Mucosa of stomach (tissue), 1 donor: ENCODE results near the gene CELF2.

Experiments
- H3K27me3 ChIP-seq: one replicate; pipeline ENCODE4 v1.7.0; 2013; ENCODE audit warnings: mild to moderate bottlenecking, low read length; ENCODE audit not compliant: control insufficient read depth, insufficient read depth
- H3K36me3 ChIP-seq: one replicate; pipeline ENCODE4 v1.7.0; 2013; ENCODE audit warnings: low read length; ENCODE audit not compliant: control insufficient read depth, insufficient read depth
- H3K4me1 ChIP-seq: one replicate; pipeline ENCODE4 v1.7.0; 2013; ENCODE audit warnings: mild to moderate bottlenecking, low read length; ENCODE audit not compliant: control insufficient read depth, insufficient read depth
- H3K4me3 ChIP-seq: one replicate; pipeline ENCODE4 v1.7.0; 2013; ENCODE audit warnings: low read length
- H3K9ac ChIP-seq: one replicate; pipeline ENCODE4 v1.7.0; 2013; ENCODE audit warnings: mild to moderate bottlenecking, low read length, moderate library complexity
- H3K9me3 ChIP-seq: one replicate; pipeline ENCODE4 v1.7.0; 2013; ENCODE audit warnings: mild to moderate bottlenecking, low read length, moderate library complexity; ENCODE audit not compliant: control insufficient read depth
- donor health status: Pancreatic carcinoma.

CELF2 gene

DNA sequence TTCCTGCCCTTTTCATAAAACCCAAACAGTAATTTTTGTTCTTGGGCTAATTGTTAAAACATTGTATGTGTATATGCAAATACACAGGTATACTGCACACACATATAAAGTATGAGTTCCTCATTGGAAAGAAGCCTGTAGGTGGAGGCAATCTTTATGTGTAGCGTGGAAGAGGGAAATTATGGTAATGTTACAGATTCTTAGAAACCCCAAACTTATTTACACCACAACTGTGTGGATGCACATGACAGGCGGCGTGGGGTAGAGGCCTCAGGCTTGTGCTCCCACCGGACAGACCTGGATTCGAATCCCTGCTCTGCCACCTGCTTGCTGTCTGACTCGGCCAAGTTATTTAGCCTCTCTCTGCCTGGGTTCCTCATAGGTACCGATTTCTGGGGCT is 223.0 kb downstream of the CELF2 start:
- Histone ChIP-seq H3K9ac (no peak overlapping the region), H3K9me3 (no peaks in the 10 kb centered on the region), H3K4me3 (no peak overlapping the region), H3K4me1 (no peaks in the 10 kb centered on the region), H3K27me3 (no peaks in the 10 kb centered on the region), H3K36me3 (no peaks in the 10 kb centered on the region)

DNA sequence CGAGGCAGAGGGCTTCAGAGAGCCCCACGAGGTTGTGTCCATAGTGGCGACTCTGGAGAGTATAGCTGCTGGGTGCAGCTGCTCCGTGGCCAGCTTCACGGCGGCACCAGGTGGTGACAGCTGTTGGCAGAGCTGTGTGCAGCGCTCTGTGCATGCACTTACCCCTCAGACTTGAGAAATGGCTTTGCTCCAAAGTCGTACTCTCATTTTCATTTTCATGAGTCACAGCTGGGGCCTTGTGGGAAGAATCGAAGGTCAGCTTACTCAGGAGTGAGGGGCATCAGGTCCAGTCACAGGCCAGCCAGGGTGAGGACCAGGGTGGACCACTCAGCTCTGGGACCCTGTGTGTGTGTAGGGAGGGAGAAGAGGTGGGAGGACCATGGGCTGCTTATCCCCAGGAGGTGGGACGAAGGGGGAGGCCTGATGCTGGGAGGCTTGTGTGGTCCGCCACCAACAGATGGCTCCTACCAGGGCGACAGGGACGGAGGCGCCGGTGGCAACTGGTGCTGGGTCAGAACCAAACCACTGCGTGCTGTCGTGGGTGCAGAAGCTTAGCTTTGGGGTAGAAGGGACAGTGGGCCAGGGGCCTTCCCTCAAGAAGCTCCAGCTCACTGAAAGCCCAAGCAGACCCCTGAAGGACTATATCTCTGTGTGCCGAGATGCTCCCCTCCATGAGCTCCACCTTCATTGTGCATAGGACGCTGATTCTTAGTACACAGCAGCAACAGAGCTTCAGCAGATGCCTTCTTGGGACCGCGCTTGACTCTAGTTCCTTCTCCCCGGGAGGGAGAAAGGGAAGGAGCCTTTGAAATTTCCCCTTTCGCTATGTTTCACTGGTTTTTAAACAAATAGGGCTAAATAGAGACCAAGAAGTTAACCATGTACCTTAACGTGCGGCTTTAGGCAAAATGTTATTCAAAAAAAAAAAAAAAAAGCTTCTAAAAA is 225.0 kb downstream of the CELF2 start:
- H3K9me3 ChIP-seq = no peaks in the 10 kb centered on the region
- no peak overlapping the region for H3K4me3 ChIP-seq
- H3K4me1 ChIP-seq = no peaks in the 10 kb centered on the region

DNA sequence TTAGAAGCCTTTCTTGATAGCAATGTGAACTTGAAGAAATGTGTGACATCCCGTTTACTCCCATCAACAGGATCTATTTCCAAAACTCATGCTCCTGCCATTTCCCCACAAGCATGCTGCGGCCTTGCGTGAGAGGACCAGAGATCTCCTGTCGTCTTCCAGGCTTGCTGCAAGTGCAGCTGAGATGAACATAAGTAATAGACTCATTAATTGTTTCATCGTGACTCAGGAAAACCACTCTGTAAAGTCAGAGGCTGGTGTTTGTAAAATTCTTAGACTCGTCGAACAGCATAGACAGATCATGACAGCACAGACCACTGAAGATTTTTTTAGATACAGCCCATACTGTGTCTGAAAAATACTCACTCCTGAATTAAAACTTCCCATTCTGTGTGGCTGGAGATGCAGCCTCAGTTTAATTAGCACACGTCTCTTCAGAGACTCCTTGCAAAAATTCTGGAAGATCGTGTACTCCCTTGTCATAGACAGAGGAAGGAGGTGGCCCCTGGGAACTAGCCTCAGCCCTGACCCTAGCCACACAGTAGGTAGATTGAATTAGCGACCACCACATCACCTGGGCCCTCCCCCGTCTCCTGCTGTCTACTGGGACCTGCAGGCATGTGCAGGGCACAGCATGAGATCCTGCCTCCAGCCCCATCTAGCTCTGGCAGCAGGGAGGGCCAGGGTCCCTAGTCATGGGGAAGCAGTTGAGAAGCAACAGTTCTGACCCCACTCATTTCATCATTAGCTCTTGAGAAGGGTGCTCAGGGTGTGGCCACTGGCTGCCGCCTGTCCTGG is 226.0 kb downstream of the CELF2 start:
- H3K36me3 ChIP-seq = no peaks in the 10 kb centered on the region
- no peak overlapping the region for H3K4me3 ChIP-seq
- H3K4me1 ChIP-seq = no peaks in the 10 kb centered on the region
- H3K27me3 ChIP-seq = no peaks in the 10 kb centered on the region
- no peaks in the 10 kb centered on the region for H3K9me3 ChIP-seq
- no peak overlapping the region for H3K9ac ChIP-seq

More for the DNA sequence above, 225.0 kb downstream of the CELF2 start:
- H3K36me3 ChIP-seq = no peaks in the 10 kb centered on the region
- H3K27me3 ChIP-seq = no peaks in the 10 kb centered on the region
- H3K9ac ChIP-seq = no peak overlapping the region

DNA sequence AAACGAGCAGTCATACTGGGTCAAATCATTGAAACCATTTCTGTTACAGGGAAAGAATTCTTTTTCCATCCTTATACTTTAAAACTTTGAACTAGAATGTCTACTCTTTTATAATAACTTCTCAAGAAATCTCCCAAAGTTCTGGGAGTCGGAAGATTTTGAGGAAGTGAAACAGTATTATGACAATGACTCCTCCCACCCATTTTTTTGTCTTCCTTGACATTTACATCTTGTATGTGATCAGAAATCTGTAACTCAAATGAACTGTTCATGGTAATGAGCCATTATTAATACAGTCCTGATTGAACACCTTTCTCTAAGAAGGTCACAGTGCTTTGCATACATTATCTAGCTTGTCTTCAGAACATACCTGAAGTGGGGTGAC is 227.4 kb downstream of the CELF2 start:
- Histone ChIP-seq H3K27me3 (no peaks in the 10 kb centered on the region), H3K4me1 (no peaks in the 10 kb centered on the region), H3K36me3 (no peaks in the 10 kb centered on the region), H3K9me3 (no peaks in the 10 kb centered on the region), H3K4me3 (no peak overlapping the region), H3K9ac (no peak overlapping the region)

DNA sequence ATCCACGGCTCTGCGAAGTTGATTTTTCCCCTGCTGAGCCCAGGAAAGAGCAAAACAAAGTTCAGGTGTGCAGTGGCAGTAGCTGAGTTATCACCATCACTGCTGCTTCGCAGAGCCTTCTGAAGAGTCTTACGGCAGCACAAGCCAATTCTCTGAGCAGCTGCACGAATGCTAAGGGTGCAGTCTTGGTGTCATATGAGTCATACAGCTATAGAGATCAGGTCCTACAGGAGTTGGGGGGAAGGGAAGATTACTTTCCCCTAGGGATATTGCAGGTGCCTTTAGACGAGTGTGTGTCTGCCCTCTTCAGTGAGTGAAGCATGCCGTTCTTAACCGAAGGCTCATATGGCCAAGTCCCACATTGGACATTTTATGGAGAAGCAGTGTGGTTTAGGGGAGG is 227.8 kb downstream of the CELF2 start:
- Histone ChIP-seq H3K27me3 (no peaks in the 10 kb centered on the region), H3K9me3 (no peaks in the 10 kb centered on the region), H3K36me3 (no peaks in the 10 kb centered on the region), H3K4me1 (no peaks in the 10 kb centered on the region), H3K9ac (no peak overlapping the region), H3K4me3 (no peak overlapping the region)

DNA sequence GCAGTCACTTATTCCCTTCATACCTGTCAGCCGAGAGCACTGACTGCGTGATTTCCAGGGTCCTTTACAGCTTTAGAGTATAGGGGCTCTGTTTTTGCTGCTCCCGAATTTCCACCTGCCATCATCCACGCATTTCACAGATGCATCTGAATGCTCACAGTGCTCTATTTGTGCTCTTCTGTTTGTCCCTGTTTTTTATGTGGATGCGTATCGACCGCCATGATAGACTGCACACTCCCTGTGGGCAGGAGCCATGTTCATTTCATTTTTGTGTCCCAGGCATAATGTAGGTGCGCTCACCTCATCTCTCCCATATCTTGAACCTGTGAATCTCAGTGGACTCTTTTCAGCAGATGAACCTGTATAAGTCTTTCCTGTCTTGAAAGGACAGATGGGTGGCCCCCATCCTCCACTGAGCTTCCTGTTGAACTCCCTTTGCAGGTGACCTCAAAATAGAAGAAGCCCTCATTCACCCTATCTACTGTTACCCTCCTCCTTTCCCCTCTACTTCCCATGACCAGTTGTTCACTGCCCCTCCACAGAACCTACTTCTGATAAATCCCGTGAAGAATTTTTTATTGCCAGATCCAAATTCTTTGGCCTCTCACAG is 228.4 kb downstream of the CELF2 start:
- Histone ChIP-seq H3K4me1 (no peaks in the 10 kb centered on the region), H3K27me3 (no peaks in the 10 kb centered on the region), H3K4me3 (no peak overlapping the region), H3K9ac (no peak overlapping the region), H3K9me3 (no peaks in the 10 kb centered on the region), H3K36me3 (no peaks in the 10 kb centered on the region)

DNA sequence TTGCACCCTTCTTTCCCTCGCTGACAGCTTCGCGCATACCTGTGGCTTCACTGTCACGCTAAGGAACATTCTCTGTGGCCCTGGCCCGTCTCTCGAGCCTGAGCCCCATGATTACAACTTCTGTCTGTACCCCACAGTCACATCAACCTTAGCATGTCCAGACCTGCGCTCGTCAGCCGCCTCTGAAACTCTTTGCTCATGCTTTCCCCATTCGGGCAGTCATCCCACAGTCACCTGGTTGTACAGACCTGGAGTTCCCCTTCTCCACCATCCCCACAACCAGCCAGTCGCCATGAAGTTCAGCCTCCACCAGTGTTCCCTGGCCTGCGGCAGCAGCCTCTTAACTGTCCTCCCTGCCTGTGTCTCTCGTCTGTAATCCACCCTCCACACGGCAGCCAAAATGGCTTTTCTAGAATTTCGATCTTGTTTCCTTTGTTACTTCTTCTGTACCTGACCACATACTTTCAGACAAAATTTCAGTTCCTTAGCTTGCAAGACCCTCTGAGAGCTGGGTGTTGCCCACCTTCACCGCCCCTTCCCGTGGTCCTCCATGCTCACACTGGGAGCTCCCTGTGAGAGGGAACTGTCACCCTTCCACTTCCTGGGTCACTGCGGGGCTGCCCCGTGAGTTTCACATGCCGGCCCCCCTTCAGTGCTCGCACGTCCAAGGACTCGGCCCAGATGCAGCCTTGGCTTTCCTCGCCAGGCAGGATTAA is 229.2 kb downstream of the CELF2 start:
- no peaks in the 10 kb centered on the region for H3K4me1 ChIP-seq
- H3K4me3 ChIP-seq = no peak overlapping the region
- no peaks in the 10 kb centered on the region for H3K36me3 ChIP-seq

DNA sequence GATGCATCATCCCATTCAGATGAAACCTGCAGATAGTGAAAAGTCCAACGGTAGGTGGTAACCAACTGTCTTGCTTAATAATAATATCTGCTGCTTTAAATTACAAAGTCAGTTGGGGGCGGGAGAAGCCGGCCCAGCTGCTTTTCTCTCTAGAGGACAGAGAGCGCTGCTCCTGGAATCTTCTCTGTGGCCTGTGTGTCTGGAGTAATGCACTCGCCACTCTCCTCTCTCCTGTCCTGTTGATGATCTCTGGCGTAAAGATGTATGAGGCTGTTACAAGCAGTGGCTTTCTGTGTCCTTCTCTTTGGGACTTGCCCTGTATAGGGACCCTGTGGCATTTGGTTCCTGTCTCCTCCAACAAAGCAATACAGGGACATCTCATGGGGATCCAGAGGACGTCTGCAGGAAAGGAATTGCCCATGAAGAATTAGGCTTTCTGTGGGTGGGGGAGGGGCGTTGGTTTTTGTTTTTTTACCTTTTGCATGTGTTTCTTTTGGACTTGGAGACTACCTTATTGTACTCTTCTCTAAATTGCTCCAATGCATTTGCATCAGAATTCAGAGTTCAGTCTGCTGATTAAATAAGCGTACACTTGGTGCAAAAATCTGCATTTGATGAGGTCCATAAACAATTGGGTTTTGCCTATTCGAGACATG is 231.6 kb downstream of the CELF2 start:
- Histone ChIP-seq H3K9ac (no peak overlapping the region), H3K27me3 (no peaks in the 10 kb centered on the region), H3K9me3 (no peaks in the 10 kb centered on the region), H3K4me1 (no peaks in the 10 kb centered on the region), H3K4me3 (no peak overlapping the region), H3K36me3 (no peaks in the 10 kb centered on the region)

More for the DNA sequence above, 229.2 kb downstream of the CELF2 start:
- no peaks in the 10 kb centered on the region for H3K9me3 ChIP-seq
- H3K9ac ChIP-seq = no peak overlapping the region
- H3K27me3 ChIP-seq = no peaks in the 10 kb centered on the region

DNA sequence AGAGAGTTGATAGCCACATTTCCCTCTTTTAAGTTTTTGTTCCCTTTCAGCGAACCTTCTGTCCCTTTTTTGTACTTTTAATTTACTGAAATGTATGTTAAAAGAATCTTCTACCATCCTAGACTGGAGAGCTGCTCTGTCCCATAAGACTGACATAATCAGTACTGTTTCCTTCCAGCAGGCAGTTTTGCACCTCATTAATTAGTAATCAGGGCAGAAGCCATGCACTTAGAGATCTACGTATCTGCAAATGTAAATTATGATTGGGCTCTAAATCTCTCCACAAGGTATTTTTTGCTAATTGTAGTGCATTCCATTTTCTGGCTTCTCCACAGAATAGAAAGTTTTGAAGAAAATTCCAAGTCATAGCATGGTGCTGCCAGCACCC is 232.1 kb downstream of the CELF2 start:
- Histone ChIP-seq H3K36me3 (no peaks in the 10 kb centered on the region), H3K9ac (no peak overlapping the region), H3K4me3 (no peak overlapping the region), H3K9me3 (no peaks in the 10 kb centered on the region), H3K4me1 (no peaks in the 10 kb centered on the region), H3K27me3 (no peaks in the 10 kb centered on the region)

DNA sequence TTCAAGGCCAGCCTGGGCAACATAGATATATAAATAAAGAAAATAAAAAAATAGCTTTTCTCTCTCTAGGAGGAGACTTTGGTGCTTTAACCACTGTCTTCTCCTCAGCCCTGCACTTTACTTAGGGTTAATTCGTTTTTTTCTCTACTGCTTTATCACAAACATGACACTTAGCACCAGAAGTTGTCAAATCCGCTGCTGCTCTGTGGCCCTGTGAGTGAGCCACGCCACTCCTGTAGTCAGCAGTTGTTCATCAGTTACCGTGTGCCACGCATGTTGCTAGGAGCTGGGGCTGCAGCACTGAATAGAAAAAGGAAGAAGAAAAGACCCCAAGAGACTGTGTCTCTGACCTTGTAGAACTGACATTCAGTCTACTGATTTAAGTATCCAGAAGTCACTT is 232.6 kb downstream of the CELF2 start:
- H3K9me3 ChIP-seq = no peaks in the 10 kb centered on the region

DNA sequence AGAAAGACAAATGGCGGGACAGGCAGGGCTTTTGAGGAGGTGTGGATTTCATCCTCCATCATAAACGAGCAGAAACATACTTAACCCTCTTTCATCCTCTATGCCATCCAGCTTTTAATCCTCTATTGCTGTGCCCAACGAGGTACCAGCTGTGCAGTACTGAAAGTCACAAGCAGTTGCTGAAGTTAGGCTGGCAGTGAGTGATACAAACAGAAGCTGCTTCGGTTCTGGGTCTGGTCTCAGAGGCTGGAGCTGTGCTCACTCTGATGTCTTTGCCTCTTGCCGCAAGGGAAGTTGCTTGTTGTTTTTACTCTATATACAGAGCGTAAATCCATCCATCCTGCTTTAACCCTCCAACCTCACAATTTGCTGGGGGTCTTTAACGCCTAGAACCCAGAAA is 235.2 kb downstream of the CELF2 start:
- no peak overlapping the region for H3K4me3 ChIP-seq
- no peaks in the 10 kb centered on the region for H3K4me1 ChIP-seq
- no peaks in the 10 kb centered on the region for H3K9me3 ChIP-seq
- H3K36me3 ChIP-seq = no peaks in the 10 kb centered on the region
- H3K9ac ChIP-seq = no peak overlapping the region
- H3K27me3 ChIP-seq = no peaks in the 10 kb centered on the region

More for the DNA sequence above, 232.6 kb downstream of the CELF2 start:
- H3K4me1 ChIP-seq = no peaks in the 10 kb centered on the region
- H3K4me3 ChIP-seq = no peak overlapping the region
- H3K27me3 ChIP-seq = no peaks in the 10 kb centered on the region
- H3K9ac ChIP-seq = no peak overlapping the region
- no peaks in the 10 kb centered on the region for H3K36me3 ChIP-seq
